Prostate gland (tissue), 2 donors: ENCODE measurements around the gene RNF141.
A peak's percentile ranks its signal among the peaks of the same experiment; 100 is the strongest.

Experiments
- CTCF ChIP-seq, 4 experiments: fragments of 200-600 bp in 2 of 4; fragments of 450-650 bp in 2 of 4; sonication (generic) in 2 of 4; IDR thresholded peaks; 1 replicate in 3 of 4; 2 replicates in 1 of 4; pipeline ENCODE4 v1.5.1; 2016 to 2019; ENCODE audit warnings: antibody characterized with exemption in 4 of 4, mild to moderate bottlenecking in 2 of 4, moderate library complexity in 2 of 4
- POLR2A ChIP-seq: fragments of 450-650 bp; IDR thresholded peaks from one replicate; pipeline ENCODE4 v1.6.1; 2016; ENCODE audit warnings: antibody characterized with exemption, mild to moderate bottlenecking
- POLR2AphosphoS5 ChIP-seq: sonication (generic); formaldehyde crosslinking; IDR thresholded peaks from one replicate; pipeline ENCODE4 v1.6.1; 2017; ENCODE audit warnings: antibody characterized with exemption

GRCh38 chr11:10524471-10524870 lies 16.5 kb downstream of the RNF141 start:
- TF ChIP-seq CTCF (IDR thresholded peaks at IDR 0.05) (no peak), POLR2A (no peak), POLR2AphosphoS5 (peak; percentile 46)
